C4-2B (cell line): Measurements from ENCODE around the gene GIPC3.

Source experiments
- ZFX ChIP-seq: fragments of 450-650 bp; IDR thresholded peaks from 2 replicates; pipeline ENCODE4 v1.6.1; 2017
- TF ChIP-seq, protein P1 (sequence below): fragments of 450-650 bp; conservative IDR thresholded peaks from 2 replicates; pipeline ENCODE4 v1.5.1; 2017; ENCODE audit warnings: mild to moderate bottlenecking

DNA sequence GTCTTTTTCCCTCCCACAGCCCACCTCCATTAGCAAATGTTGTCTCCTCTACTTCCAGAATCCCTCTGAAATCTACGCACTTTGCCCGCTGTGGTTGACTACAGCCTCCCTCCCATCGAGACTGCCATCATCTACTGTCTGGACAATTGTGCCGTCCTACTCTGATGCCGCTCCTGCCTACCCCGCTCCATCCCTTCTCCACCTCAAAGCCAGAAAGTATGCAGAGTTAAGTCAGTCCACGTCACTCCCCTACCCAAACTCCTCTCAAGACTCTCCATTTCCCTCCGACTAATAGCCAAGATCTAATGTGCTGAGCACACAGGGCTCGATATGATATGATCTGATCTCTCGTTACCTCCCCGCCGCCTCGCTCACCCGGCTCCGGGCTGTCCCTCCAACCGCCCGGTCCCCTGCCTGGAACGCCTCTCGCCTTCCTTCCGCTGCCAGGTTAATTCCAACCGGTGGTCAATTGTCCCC, 40.8 kb downstream of the GIPC3 start:
- TF ChIP-seq, protein P1, sequence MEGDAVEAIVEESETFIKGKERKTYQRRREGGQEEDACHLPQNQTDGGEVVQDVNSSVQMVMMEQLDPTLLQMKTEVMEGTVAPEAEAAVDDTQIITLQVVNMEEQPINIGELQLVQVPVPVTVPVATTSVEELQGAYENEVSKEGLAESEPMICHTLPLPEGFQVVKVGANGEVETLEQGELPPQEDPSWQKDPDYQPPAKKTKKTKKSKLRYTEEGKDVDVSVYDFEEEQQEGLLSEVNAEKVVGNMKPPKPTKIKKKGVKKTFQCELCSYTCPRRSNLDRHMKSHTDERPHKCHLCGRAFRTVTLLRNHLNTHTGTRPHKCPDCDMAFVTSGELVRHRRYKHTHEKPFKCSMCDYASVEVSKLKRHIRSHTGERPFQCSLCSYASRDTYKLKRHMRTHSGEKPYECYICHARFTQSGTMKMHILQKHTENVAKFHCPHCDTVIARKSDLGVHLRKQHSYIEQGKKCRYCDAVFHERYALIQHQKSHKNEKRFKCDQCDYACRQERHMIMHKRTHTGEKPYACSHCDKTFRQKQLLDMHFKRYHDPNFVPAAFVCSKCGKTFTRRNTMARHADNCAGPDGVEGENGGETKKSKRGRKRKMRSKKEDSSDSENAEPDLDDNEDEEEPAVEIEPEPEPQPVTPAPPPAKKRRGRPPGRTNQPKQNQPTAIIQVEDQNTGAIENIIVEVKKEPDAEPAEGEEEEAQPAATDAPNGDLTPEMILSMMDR = no peak
- TF ChIP-seq ZFX = no peak
